ENCODE results near the gene MARCHF9. TPM values are rescaled to one million over a fixed set of nuclear protein-coding genes. Genes with fewer than 3 reads are reported as not detected.
A peak's percentile ranks its signal among the peaks of the same experiment; 100 is the strongest.

MARCHF9 gene
- total RNA-seq, 2 donors from 2014 or later = 5.2 to 9.9 TPM

DNA sequence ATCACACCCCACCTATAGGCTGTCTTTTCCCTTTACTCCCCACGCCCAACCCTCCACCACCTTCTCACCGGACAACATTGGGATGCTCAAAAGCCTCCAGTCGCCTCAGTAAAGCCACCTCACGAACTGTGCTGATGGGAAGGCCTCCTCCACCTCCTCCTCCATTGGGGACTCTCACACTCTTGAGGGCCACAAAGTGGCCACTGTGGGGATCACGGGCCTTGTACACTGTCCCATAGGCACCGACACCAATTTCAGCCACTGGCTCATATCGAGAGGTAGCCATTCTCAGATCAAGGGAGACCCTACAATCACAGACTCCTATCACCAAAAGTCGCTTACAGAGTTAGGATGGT, 3.5 kb upstream of the MARCHF9 start:
- TF ChIP-seq CTCF (IDR thresholded peaks at IDR 0.05) (no peak), POLR2A (IDR thresholded peaks at IDR 0.05) (no peak)
- H3K4me1 ChIP-seq = peaks cover 32% of the 10 kb centered on the region
- intact Hi-C loops (cut with DNase I) = no loop called here
- peaks cover 0 to 6% of the 10 kb centered on the region in 2 donors for H3K36me3 ChIP-seq (replicated peaks in 1 of 2; ENCODE audit: insufficient read depth in 1 of 2, low read depth in 2 of 2)
- DNase-seq (no peak), ATAC-seq (no peak)
- H3K4me3 ChIP-seq = peak overlapping the region; percentile 27 to 28
- WGBS, 2 donors = 7 to 12% methylated on average over 8 of the region's 8 CpGs
- H3K27me3 ChIP-seq = no peaks in the 10 kb centered on the region
- peak overlapping the region in 3 of 4 donors; percentile 71 to 90 (median 89) for H3K27ac ChIP-seq
- no peaks in the 10 kb centered on the region for H3K9me3 ChIP-seq

DNA sequence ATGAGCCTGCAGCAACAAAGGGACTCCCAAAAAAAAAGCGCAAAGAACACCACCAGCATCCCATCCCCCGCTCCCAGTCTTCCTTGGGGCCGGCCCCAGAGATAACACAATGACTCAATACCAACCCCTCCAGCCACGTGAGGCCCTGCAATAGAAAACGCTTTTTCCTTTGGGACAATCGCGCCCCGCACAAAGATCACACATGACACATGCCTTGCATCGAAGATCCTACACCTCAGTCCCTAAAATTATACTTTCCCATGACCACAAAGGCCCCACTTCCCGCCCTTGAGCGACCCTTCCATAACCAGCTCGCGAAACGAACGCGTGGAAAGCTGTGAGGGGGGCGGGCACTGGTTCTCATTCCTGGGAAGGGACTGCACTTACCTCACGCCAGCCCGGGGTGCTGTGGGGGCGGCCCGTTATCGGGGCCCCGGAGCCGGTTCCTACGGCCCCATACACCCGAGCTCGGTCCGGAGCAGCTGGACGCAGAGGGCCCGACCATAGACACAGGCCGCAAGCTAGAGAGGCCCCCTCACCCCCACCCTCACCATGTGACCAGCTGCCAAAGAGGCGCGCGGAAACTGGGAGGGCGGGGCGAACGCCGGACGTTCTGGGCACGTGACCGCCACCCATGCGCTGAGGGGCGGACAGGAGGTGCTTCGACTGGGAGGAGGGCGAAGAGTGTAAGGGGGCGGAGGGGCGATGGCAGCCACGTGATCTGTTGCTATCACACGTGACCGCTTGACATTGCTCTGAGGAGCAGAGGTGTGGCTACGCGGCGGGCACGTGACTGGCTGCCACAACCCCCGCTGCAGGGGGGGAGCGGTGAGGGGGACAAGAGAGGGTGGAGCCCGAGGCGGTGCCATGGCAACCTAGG, 2.9 kb upstream of the MARCHF9 start, which contains the start of gene CDK4:
Gene CDK4 (minus strand): TSS at position 523 of the 880 bp plus-strand sequence. CDS start 593 bp downstream, outside the sequence.
- Histone ChIP-seq H3K9me3 (no peaks in the 10 kb centered on the region), H3K27me3 (no peaks in the 10 kb centered on the region), H3K4me1 (peaks cover 38% of the 10 kb centered on the region), H3K4me3 (peak within 1 kb of the TSS; percentile 27 to 28), H3K36me3 (replicated peaks in 1 of 2; ENCODE audit: insufficient read depth in 1 of 2, low read depth in 2 of 2) (peaks cover 0 to 4% of the 10 kb centered on the region in 2 donors), H3K27ac (peak within 1 kb of the TSS; percentile 66 to 90 (median 80))
- DNase-seq (peak; percentile 100), ATAC-seq (peak; percentile 85)
- TF ChIP-seq CTCF (IDR thresholded peaks at IDR 0.05) (peak in 2 of 7 experiments; percentile 10 to 25), POLR2A (IDR thresholded peaks at IDR 0.05) (peak; percentile 82 to 92 (median 91))
- intact Hi-C loops (cut with DNase I) = no loop called here
- 0 to 1% methylated on average over 33 to 57 of the region's 58 CpGs for WGBS, 2 donors

DNA sequence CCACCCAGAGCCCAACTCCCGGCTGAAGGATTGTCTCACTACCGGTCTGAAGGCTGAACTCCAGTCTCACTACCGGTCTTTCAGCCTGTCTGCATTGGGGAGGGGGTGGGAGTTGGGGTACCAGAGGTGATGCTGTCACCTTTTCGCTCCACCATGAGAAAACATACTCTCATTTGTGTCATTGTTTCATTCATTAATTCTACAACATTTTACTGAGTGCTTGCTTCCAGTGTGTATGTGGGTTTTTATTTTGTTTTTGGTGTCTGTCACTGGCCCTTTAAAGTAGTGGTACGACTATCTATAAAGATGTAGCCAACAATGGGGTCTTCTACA, 2.3 kb upstream of the MARCHF9 start:
- Histone ChIP-seq H3K4me3 (no peak overlapping the region), H3K4me1 (peaks cover 38% of the 10 kb centered on the region)
- intact Hi-C loops (cut with DNase I) = no loop called here

DNA sequence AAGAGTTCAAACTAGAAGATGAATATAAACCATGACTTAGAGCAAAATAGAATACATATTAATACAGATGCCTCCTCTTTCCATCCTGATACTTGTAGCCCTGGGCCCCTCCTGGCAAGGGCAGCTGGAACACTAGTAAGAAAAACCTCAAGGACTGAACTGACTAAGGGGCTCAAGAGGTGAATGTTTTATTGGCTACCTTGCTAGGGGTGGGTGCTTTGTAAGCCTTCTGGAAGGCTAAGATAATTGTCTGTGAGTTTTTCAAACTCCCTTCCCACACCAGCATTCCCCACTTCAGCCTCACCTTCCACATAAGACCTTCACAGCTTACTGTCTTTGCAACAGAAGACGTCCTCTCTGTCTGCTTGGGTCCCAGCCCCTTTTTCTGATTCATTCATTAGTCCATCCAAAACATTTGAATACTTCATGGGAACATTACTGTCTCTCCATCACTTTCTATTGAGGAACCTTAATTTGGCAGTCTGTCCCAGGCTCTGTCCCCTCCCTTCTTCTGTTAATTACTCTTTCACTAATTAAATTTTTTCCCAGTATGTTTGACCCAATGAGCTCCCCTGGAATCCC, 1.1 kb upstream of the MARCHF9 start:
- no peak for DNase-seq
- Histone ChIP-seq H3K4me3 (no peak overlapping the region), H3K36me3 (replicated peaks in 1 of 2; ENCODE audit: insufficient read depth in 1 of 2, low read depth in 2 of 2) (no peaks in the 10 kb centered on the region), H3K27ac (peak overlapping the region; percentile 34 to 89 (median 72)), H3K9me3 (no peaks in the 10 kb centered on the region), H3K27me3 (no peaks in the 10 kb centered on the region), H3K4me1 (peaks cover 38% of the 10 kb centered on the region)
- ATAC-seq = no peak
- TF ChIP-seq CTCF (IDR thresholded peaks at IDR 0.05) = no peak
- TF ChIP-seq POLR2A (IDR thresholded peaks at IDR 0.05) = no peak
- 21 to 25% methylated on average over 1 of the region's 1 CpG for WGBS, 2 donors
- intact Hi-C loops (cut with DNase I) = no loop called here

More for the DNA sequence above, 2.3 kb upstream of the MARCHF9 start:
- H3K27me3 ChIP-seq = no peaks in the 10 kb centered on the region
- WGBS, 2 donors = 0 to 2% methylated on average over 5 of the region's 5 CpGs
- no peak for TF ChIP-seq CTCF (IDR thresholded peaks at IDR 0.05)
- no peak for TF ChIP-seq POLR2A (IDR thresholded peaks at IDR 0.05)
- DNase-seq (no peak), ATAC-seq (no peak)
- no peaks in the 10 kb centered on the region for H3K9me3 ChIP-seq
- H3K27ac ChIP-seq = peak overlapping the region; percentile 66 to 90 (median 78)
- H3K36me3 ChIP-seq (replicated peaks in 1 of 2; ENCODE audit: insufficient read depth in 1 of 2, low read depth in 2 of 2) = peaks cover 0 to 4% of the 10 kb centered on the region in 2 donors
